Tibial nerve (tissue), 4 donors: ENCODE measurements around the gene SLC6A6. TPM values are rescaled to one million over a fixed set of nuclear protein-coding genes. Genes with fewer than 3 reads are reported as not detected.
"Not testable (repeated sequence)": the region's sequence is repeated elsewhere in the genome, so short reads cannot be mapped to it uniquely, and the experiment has no call there.

ENCODE experiments used
- DNase-seq, 2 donors: peaks; one replicate each; pipeline ENCODE4 v3.0.0-alpha.2; 2019; ENCODE audit warnings: low spot score in 2 of 2
- H3K27ac ChIP-seq, 4 donors: fragments of 200-600 bp; sonication (generic) in 3 of 4; one replicate each; pipeline ENCODE4 v1.5.1; 2017 to 2019; ENCODE audit warnings: mild to moderate bottlenecking in 1 of 4
- H3K27me3 ChIP-seq, 2 donors: fragments of 200-600 bp; sonication (generic) in 1 of 2; one replicate each; pipeline versions ENCODE4 v1.5.1 to v1.6.0; 2017 to 2019
- H3K36me3 ChIP-seq, 3 donors: fragments of 200-600 bp; sonication (generic); one replicate each; pipeline ENCODE4 v1.5.1; 2018 to 2019
- H3K4me1 ChIP-seq, 4 donors: fragments of 200-600 bp; sonication (generic) in 3 of 4; one replicate each; pipeline ENCODE4 v1.5.1; 2017 to 2019
- H3K4me3 ChIP-seq, 4 donors: fragments of 200-600 bp; sonication (generic) in 3 of 4; one replicate each; pipeline ENCODE4 v1.5.1; 2017 to 2019; ENCODE audit warnings: mild to moderate bottlenecking in 1 of 4, moderate library complexity in 1 of 4
- H3K9me3 ChIP-seq, 4 donors: fragments of 200-600 bp; sonication (generic) in 3 of 4; one replicate each; pipeline ENCODE4 v1.5.1; 2017 to 2019
- CTCF ChIP-seq, 5 experiments: fragments of 200-600 bp in 3 of 5; fragments of 450-650 bp in 2 of 5; sonication (generic) in 3 of 5; IDR thresholded peaks; one replicate each; pipeline ENCODE4 v1.5.1; 2016 to 2019; ENCODE audit warnings: antibody characterized with exemption in 5 of 5, mild to moderate bottlenecking in 3 of 5, moderate library complexity in 2 of 5
- EP300 ChIP-seq, 2 donors: sonication (generic); formaldehyde crosslinking; IDR thresholded peaks; one replicate each; pipeline ENCODE4 v1.6.1; 2017; ENCODE audit warnings: antibody characterized with exemption in 2 of 2, mild to moderate bottlenecking in 1 of 2
- POLR2A ChIP-seq, 2 donors: fragments of 450-650 bp; IDR thresholded peaks; one replicate each; pipeline ENCODE4 v1.6.1; 2017; ENCODE audit warnings: antibody characterized with exemption in 2 of 2, mild to moderate bottlenecking in 2 of 2, moderate library complexity in 2 of 2
- WGBS, 2 donors: methylation state at CpG; one replicate each; pipeline ENCODE4 v1.1.5; 2018; 5-methylcytosine and 5-hydroxymethylcytosine counted together
- total RNA-seq, 4 donors: library from RNA; depleted of rRNA; stranded (reverse); fragments of >200 nt; gene quantifications; one replicate each; pipeline ENCODE4 v1.1.0, GENCODE V29; 2016

Gene SLC6A6
- total RNA-seq, 4 donors from 2014 or later: 11.8 to 24.9 (median 13.5) TPM

- no peak for TF ChIP-seq POLR2A (IDR thresholded peaks at IDR 0.05)
- Histone ChIP-seq H3K27me3 (no peaks in the 10 kb centered on the region), H3K36me3 (peaks cover 0 to 5% (median 0%) of the 10 kb centered on the region in 3 donors), H3K4me3 (no peak overlapping the region), H3K27ac (no peak overlapping the region), H3K4me1 (peaks cover 0 to 37% (median 23%) of the 10 kb centered on the region in 4 donors), H3K9me3 (no peaks in the 10 kb centered on the region)
- WGBS, 2 donors: 83 to 87% methylated on average over 5 of the region's 5 CpGs
- DNase-seq: no peak
Observed at GRCh38 chr3:14407203-14407602, 4.8 kb downstream of the SLC6A6 start.

GRCh38 chr3:14409779-14410063, 7.3 kb downstream of the SLC6A6 start:
- H3K36me3 ChIP-seq, DNase-seq, H3K4me3 ChIP-seq, H3K27me3 ChIP-seq, H3K9me3 ChIP-seq, H3K27ac ChIP-seq: not testable (repeated sequence)
- WGBS, 2 donors: 78 to 84% methylated on average over 6 of the region's 6 CpGs
- H3K4me1 ChIP-seq: peaks cover 0 to 30% (median 8%) of the 10 kb centered on the region in 4 donors

GRCh38 chr3:14410106-14410502, 7.7 kb downstream of the SLC6A6 start:
- no peak for DNase-seq
- no peak for TF ChIP-seq CTCF (IDR thresholded peaks at IDR 0.05)
- no peak for TF ChIP-seq POLR2A (IDR thresholded peaks at IDR 0.05)
- no peak for TF ChIP-seq EP300 (IDR thresholded peaks at IDR 0.05)
- H3K27me3 ChIP-seq: no peaks in the 10 kb centered on the region
- H3K4me3 ChIP-seq: no peak overlapping the region
- H3K36me3 ChIP-seq: peaks cover 0 to 5% (median 0%) of the 10 kb centered on the region in 3 donors
- WGBS, 2 donors: 79 to 89% methylated on average over 5 of the region's 5 CpGs
- H3K9me3 ChIP-seq: no peaks in the 10 kb centered on the region
- H3K27ac ChIP-seq: no peak overlapping the region
- H3K4me1 ChIP-seq: peaks cover 0 to 26% (median 6%) of the 10 kb centered on the region in 4 donors

GRCh38 chr3:14410503-14411165, 8.2 kb downstream of the SLC6A6 start:
- Histone ChIP-seq H3K4me3 (no peak overlapping the region), H3K4me1 (peaks cover 0 to 20% (median 4%) of the 10 kb centered on the region in 4 donors), H3K36me3 (peaks cover 0 to 5% (median 0%) of the 10 kb centered on the region in 3 donors), H3K27me3 (no peaks in the 10 kb centered on the region), H3K27ac (no peak overlapping the region), H3K9me3 (no peaks in the 10 kb centered on the region)
- 85 to 86% methylated on average over 6 of the region's 6 CpGs for WGBS, 2 donors
- no peak for DNase-seq
- no peak for TF ChIP-seq CTCF (IDR thresholded peaks at IDR 0.05)
- TF ChIP-seq EP300 (IDR thresholded peaks at IDR 0.05): no peak
- no peak for TF ChIP-seq POLR2A (IDR thresholded peaks at IDR 0.05)

- no peaks in the 10 kb centered on the region for H3K9me3 ChIP-seq
- H3K36me3 ChIP-seq: peaks cover 0 to 6% (median 0%) of the 10 kb centered on the region in 3 donors
- DNase-seq: no peak
- peaks cover 0 to 15% (median 1%) of the 10 kb centered on the region in 4 donors for H3K4me1 ChIP-seq
- TF ChIP-seq EP300 (IDR thresholded peaks at IDR 0.05) (no peak), POLR2A (IDR thresholded peaks at IDR 0.05) (no peak), CTCF (IDR thresholded peaks at IDR 0.05) (no peak)
- 86 to 95% methylated on average over 9 of the region's 9 CpGs for WGBS, 2 donors
- H3K27ac ChIP-seq: no peak overlapping the region
- no peaks in the 10 kb centered on the region for H3K27me3 ChIP-seq
- no peak overlapping the region for H3K4me3 ChIP-seq
Observed at GRCh38 chr3:14411166-14411526, 8.7 kb downstream of the SLC6A6 start.

- Histone ChIP-seq H3K27ac (no peak overlapping the region), H3K9me3 (no peaks in the 10 kb centered on the region), H3K36me3 (peaks cover 0 to 14% (median 0%) of the 10 kb centered on the region in 3 donors), H3K4me1 (peaks cover 0 to 15% (median 0%) of the 10 kb centered on the region in 4 donors), H3K27me3 (no peaks in the 10 kb centered on the region), H3K4me3 (no peak overlapping the region)
- WGBS, 2 donors: 86 to 87% methylated on average over 7 of the region's 7 CpGs
- TF ChIP-seq EP300 (IDR thresholded peaks at IDR 0.05): no peak
- TF ChIP-seq POLR2A (IDR thresholded peaks at IDR 0.05): no peak
- TF ChIP-seq CTCF (IDR thresholded peaks at IDR 0.05): no peak
- DNase-seq: no peak
Observed at GRCh38 chr3:14411988-14412387, 9.6 kb downstream of the SLC6A6 start.
